ENCODE data around the gene POLG.
A peak's percentile ranks its signal among the peaks of the same experiment; 100 is the strongest.

The POLG gene

DNA sequence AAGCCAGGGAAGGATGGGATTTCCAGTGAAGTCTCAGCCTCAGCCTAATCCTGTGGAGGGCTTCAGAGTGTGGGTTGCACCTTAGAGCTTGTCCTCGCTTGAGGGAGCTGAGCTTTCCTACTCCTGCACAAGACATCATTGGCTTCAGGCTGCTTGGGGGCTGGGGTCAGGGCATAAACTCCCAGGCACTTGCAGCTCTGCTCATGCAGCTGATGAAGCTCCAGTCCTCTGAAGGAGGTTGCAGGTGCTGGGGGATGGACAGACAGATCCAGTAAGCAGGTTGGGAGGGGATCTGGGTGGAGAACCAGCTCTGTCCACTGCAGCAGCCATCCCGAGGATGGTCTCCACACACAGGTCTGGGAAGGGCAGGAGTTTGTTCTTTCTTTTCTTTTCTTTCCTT is 19.4 kb upstream of the POLG start:
- DNase-seq, result no peak

- DNase-seq, result no peak
Observed at GRCh38 chr15:89352476-89352875, 17.9 kb upstream of the POLG start.

DNA sequence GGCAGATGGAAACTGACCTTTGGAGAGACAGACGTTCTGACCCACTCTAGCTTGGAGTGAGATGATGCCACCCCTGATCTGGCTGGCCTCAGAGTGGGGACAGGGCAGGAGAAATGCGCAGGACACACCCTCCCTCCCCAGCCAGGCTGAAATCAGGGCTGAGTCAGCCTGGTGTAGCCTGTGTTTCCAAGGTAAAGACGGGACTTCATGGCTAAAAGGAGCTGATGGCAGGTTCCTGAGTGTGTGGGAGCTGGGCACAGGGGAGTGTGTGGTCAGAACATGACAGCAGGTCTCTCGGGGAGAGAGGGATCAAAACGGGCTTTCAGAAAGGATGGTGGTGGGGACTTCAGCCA is 14.6 kb upstream of the POLG start:
- no peak for DNase-seq

DNA sequence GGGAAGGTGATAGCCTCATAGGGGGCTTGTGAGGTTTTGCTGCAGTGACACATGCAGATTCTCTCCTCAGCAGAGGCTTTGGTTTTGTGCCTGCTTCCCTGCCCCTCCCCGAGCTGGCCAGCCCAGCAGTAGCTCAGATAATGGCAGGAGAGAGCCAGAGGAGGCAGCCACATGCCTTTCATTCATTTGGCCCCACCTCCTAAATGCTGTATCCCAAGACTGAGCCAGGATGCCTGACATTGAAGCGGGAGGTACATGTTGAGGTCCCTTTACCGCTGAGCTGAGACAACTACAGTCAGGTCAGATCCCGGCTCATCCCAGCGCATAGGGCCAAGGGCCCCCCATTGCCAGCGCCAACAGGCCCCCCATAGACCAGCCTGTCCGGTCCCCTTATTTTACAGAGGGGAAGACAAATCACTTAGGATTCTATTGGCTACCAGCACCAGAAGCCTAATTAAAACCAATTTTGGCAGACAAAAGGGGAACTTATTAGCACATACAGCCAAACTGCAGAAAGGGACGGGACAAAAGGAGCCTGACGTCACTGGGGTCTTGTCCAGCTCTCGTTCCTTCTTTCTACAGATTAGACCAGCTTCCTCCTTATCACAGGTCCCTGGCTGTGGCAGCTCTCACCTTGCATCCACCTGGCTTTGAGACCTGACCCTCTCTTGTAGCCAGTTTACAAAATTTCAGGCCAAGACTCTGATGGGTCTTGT is 12.1 kb upstream of the POLG start:
- no peak for DNase-seq

- DNase-seq, result no peak
Observed at GRCh38 chr15:89345248-89345647, 10.6 kb upstream of the POLG start.

- no peak for DNase-seq
Observed at GRCh38 chr15:89342840-89343239, 8.2 kb upstream of the POLG start.

DNA sequence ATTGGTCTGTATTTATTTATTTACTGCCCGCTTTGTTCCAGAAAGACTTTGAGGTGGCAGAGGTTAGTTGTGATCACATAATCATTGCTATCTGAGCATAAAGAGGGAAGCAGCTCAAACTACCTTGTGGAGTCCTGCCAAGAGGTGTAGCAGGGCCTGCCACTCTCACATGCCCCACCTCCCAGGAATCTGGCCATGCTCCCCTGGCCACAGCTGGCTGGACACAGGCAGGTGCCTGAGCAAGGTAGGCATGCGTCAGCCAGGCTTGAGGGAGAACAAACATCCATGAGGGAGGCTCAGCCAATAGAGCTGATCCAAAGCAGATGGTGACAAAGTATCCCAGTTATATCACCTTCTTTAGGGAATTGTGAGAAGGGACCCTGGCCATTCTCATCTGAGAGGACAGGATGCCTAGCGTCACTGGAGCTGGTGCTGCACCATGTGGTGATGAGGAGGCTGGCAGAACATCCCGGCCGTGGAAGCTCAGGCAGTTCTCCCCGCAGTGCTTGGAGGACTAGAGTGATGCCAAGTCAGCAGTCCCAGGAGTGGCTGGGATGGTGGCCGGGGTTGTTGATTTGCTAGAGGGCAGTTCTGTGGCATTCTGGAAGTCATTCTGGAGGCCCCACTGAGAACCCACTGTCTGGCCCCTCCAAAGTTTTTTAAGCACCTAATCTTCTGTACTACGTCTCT is 6.8 kb upstream of the POLG start:
- no peak for DNase-seq

- DNase-seq, result no peak
Observed at GRCh38 chr15:89340573-89340972, 5.9 kb upstream of the POLG start.

DNA sequence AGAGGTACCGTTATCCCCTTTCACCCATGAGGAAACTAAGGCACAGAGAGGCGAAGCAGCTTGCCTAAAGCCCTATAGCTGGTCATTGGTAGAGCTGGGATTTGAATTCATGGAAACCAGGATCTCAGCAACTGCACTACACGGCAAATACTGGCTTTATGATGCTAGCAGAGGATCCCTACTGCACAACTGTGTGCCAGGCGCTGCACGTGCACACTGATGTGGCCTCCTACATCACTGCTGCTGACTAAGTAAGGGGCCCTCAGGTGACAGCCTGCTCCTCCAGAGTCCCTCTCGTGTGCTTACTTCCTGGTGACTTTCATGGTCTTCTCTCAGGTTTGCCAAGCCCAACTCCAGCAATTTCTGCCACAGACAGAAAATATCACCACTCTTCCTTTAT is 3.4 kb upstream of the POLG start:
- DNase-seq, result no peak

GRCh38 chr15:89335298-89336041 is 846 bp upstream of the POLG start:
- DNase-seq, result no peak

DNA sequence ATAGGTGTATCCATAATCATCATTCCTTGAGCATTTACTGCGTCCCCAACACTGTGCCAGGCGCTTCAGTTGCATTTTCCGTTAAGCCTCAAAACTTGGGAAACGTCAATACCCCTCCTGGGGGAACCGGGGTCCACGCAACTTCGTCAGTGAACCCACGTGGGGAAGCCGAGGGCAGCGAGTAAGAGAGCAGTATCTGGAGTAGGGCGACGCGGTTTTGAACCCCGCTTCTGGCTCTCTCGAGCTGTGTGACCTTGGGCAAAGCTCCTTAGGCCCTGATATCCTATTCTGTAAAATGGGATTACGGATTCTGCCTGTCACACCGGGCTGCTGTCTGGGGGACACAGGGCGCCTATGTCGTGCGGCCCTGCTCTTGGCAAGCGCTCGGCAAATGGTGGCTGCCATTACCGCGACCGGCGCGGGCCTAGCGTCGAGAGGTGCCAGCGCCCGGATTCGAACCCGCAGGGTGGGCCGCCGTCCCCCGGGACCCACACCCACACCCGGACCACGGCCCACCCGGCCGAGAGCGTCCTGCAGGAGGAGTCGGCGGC is 590 bp downstream of the POLG start:
- no peak for DNase-seq

DNA sequence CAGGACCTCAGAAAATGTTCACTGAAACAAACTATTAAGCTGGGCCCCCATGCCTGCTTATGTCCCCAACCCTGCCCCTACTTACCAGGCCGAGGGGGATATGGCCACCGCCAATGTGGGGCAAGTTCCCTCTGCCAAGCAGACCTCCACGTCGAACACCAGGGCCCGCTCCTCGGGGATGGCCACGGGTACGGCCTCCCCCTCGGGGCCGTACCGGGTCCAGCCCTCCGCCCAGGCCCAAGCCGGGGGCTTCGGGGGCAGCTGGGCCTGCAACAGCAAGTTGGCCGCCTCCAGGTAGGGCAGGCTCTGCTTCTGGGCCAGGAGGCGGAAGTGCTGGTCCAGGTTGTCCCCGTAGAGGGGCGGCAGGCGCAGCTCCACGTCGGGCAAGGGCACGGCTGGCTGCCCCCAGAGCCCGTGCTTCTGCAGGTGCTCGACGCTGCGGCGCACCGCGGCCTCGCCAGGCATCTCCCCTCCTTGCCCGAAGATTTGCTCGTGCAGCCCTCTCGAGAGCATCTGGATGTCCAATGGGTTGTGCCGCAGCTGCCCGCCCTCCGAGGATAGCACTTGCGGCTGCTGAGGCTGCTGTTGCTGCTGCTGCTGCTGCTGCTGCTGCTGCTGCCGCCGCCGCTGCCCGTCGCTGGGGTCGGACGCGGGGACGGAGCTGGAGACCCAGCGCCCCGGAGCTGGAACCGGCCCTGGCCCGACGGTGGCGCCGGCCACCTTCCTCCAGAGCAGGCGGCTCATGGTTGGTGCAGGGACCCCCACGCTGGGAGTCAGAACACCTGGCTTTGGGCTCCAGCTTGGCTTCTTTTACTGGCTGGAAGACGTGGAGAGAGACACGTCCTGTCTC is 1.4 kb downstream of the POLG start:
- DNase-seq, result no peak

GRCh38 chr15:89332446-89332845 is 2.2 kb downstream of the POLG start:
- peak; percentile 39 for DNase-seq

DNA sequence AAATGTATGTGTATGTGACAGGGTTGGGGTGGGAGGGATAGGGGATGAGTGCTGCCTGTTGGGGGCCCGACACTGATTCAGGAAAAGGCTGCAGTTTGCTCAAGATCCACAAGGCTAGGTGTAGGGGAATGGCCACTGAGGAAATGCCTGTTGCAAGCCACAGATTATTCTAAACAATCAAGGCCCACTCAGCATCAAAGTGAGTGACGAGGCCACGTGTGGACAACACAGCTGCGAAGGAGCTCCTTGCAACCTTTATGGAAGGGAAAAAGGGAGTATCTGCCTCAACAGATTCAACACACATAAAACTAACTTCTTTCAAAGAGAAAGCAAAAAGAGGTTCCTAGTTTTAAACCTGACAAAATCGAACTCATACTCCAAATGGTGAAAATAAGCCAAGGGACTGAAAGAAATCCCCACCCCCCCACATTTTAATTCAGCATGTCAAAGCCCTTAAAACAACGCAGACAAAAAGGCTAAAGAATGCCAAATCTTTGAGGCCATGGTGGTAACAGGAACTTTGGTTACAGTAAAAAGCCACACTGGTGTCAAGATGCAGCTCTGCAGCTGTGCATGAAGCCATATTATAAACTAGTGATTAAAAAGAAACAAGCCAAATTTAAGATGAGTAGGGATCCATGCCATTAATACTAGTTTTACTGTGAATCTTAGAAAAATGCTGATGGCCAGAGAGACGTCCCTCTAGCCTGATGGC is 3.6 kb downstream of the POLG start:
- DNase-seq, result no peak

DNA sequence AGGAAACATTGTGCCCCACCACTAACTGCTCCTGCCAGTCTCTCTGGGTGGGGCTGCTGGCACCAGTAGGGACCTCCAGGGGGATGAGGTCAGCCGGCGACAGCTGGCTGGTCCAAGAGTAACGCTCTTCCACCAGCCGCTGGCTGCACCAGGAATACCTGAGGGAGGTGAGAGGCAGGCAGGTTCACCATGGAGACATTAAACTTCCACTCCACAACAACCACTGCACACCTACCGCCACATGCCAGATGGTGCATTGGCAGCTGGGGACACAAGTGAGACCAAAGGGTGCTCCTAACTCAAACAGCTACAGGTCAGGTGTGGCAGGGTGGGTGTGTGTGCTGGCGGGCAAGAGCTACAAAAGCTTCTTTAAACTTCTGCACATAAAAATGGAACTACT is 4.5 kb downstream of the POLG start:
- no peak for DNase-seq

- DNase-seq, result no peak
Observed at GRCh38 chr15:89329329-89330084, 5.1 kb downstream of the POLG start.

DNA sequence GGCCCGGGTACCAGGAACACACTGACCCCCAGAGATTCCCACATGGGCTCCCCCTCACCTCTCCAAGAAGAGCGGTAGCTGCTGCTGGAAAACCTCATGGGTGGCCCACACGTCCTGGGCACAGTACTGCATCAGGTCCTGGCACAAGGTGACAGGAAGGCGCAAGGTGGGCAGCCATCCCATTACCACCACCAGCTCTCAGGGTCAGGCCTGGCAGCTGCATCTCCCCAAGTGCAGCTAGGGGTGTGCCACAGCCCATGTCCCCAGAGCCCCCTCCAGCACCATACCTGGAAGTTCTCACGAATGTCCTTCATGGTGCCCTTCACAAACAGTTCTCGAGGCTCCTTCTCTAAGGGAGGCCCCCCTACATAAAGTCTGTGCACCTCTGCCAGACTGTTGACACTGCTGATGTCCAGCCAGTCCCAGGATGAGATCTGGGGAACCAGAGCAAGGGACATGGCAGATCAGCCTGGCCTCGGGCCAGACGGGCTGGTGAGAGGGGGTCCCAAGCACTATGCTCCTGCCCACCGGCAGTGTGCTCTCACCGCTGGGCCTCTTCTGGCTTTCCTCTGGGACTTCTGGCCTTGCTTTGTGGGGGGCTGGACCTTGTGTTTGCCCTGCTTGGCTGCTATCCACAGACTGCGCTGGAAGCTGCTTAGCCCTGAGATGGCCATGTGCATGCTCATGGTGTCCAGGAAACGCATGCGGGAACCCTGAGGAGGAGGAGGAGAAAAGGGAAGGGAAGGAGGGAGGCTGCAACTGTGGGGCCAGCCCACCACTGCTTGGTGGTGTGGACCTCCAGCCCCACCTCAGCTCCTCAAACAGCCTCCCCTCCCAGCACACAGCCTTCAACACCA is 6.0 kb downstream of the POLG start:
- DNase-seq, result no peak

DNA sequence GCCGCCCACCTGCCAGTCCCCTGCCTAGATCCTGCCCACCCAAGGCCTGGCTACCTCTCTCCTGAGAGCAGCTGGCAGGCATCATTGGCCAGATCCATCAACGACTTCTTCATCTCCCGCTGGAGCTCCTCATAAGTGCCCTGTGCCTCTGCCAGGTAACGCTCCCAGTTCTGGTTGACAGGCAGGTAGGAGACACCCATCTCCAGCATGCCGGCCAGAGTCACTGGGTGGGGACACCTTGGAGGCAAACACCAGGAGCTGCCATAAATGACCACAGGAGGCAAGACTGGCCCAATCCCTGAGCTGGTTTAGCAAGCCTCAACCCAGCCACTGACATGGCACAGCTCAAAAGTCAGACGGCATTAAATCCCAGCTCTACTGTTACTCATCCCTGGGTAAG is 7.5 kb downstream of the POLG start:
- DNase-seq, result no peak

DNA sequence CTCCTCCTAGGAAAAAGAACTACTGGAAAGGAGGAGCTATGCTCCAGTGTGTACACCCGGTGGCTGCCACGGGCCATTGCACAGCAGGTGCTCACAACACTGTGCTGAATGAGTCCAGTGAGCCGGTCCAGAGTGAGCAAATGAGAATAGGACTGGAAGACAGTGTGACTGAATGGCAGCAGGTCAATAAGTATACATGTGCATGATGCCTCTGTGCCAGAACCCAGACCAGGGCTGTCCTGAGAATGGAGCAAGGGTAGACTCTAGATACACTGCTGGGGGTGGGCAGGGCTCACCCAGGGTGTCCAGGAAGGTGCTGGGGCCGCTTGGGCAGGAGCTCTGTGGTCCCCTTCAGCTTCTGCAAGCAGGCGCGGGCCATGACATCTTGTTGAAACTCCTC is 8.3 kb downstream of the POLG start:
- no peak for DNase-seq

GRCh38 chr15:89325039-89325803 is 9.4 kb downstream of the POLG start:
- no peak for DNase-seq
